ENCODE results near the gene GBF1.
"Not testable (repeated sequence)": the region's sequence is repeated elsewhere in the genome, so short reads cannot be mapped to it uniquely, and the experiment has no call there.

Gene GBF1

GRCh38 chr10:102267748-102268147 lies 22.4 kb downstream of the GBF1 start:
- DNase-seq (ENCODE audit: low read depth in 2 of 2): peak; percentile 15 to 28

DNA sequence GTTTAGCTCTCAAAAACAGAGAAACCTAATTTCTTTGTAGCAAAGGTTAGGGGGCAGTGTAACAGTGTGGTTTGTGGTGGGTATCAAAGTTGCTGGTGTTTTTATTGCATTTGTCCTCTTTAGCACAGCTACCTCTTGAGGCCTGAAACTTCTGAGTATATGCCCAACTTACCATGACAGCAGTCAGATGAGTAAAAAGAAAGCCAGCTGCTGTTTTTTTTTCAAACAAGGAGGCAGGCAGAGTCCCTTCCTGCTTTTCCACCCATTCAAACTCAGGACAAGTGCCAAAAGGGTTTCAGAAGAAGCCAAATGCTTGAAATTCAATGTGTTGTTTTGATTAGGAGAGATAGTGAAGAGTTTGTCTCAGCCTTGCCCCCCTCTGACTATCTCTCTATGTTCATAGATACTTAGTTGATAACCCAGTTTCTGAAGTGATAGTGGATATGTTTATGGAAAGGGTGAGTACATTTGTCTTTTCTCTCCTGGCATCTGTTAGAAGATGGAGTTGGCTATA lies 23.1 kb downstream of the GBF1 start:
- no peak for DNase-seq (ENCODE audit: low read depth in 2 of 2)

GRCh38 chr10:102269017-102269416 lies 23.7 kb downstream of the GBF1 start:
- no peak for DNase-seq (ENCODE audit: low read depth in 2 of 2)

DNA sequence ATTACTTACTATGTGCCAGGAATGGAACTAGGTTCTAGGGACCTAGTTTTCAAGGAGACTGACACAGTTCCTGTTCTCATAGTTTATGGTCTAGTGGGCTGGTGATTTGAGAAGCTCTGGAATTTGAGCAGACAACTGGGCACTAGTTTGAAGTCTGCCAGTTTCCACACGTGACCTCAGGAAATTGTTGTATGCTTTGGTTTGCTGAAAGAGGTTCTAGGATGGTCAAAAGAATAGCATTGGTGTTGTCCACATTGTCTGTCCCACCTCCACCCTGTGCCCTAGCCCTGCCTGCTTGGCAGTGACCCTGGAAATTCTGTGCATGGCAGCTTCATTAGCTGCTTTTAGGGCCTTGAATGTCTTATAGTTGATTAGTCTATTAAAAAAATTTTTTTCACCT lies 28.7 kb downstream of the GBF1 start:
- DNase-seq (ENCODE audit: low read depth in 2 of 2): no peak

GRCh38 chr10:102275343-102275742 lies 30.0 kb downstream of the GBF1 start:
- no peak for DNase-seq (ENCODE audit: low read depth in 2 of 2)

- no peak for DNase-seq (ENCODE audit: low read depth in 2 of 2)
These were observed 33.8 kb downstream of the GBF1 start for GRCh38 chr10:102279104-102279503.

GRCh38 chr10:102280397-102281101 lies 35.2 kb downstream of the GBF1 start:
- DNase-seq (ENCODE audit: low read depth in 2 of 2): no peak

- no peak for DNase-seq (ENCODE audit: low read depth in 2 of 2)
These were observed 35.8 kb downstream of the GBF1 start for GRCh38 chr10:102281102-102281487.

GRCh38 chr10:102283488-102283887 lies 38.2 kb downstream of the GBF1 start:
- DNase-seq (ENCODE audit: low read depth in 2 of 2): no peak

DNA sequence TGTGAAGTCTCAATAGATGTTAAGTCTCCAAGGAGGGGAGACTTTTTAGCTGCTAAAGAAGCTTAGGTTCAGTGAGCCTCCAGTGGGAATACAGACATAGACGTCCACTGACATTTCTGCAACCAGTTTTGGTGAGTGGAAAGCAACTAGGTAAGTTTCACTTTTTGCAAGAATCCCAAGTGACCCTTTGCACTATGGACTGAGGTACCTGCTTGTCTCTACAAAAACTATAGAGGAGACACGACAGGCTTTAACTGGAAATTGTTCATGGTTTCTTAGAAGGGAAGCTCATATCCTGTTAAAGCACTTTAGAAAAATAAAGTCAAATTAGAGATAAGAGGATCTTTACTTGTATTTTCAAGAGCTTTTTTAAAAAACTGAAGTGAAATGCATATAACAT lies 38.6 kb downstream of the GBF1 start:
- no peak for DNase-seq (ENCODE audit: low read depth in 2 of 2)

DNA sequence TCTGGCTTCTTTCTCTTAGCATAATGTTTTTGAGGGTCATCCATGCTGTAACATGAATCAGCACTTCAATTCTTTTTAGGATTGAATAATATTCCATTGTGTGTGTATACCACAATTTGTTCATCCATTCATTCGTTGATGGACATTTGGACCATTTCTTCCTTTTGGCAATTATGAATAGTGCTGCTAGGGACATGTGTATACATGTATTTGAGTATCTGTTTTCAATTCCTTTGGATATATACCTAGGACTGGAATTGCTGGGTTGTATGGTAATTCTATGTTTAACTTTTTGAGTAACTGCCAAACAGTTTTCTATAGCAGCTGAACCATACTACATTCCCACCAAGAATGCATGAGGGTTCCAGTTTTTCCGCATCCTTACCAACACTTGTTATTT lies 39.2 kb downstream of the GBF1 start:
- no peak for DNase-seq (ENCODE audit: low read depth in 2 of 2)

DNA sequence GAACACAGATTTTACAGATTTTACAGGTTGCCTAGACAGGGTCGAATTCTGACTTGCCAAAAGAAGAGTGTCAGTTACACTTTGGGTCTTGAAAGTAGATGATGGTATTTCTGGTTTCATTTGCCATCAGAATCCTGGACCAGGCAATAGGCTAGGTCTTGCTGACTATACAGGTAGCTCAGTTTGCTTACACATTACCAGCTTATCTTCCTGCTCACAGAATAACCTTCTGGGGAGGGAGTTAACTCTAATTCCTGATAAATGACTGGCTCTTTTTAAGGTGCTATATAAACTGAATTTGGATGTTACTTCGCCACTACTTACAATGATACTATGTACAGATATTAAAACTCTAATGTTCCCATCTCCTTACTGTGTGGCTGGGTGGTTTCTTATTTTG lies 39.8 kb downstream of the GBF1 start:
- DNase-seq (ENCODE audit: low read depth in 2 of 2): no peak

DNA sequence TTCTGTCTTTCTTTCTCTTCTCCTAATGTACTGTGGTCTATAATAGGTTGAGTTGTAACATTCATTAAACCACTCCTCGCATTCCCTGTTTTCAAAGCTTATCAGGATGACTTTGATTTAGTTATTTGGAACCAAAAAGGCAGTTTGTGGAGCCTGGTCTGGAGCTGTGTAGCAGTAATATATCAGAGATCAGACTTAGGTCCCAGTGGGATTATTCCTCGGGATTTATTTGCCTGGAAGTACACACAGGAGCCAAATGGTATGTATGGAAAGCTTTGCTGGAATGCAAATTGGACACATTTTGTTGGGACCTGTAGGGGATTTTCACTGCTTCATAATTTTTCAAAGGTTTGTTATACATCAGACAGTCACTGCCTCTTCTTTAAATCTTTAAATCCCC lies 40.9 kb downstream of the GBF1 start:
- DNase-seq (ENCODE audit: low read depth in 2 of 2): no peak

DNA sequence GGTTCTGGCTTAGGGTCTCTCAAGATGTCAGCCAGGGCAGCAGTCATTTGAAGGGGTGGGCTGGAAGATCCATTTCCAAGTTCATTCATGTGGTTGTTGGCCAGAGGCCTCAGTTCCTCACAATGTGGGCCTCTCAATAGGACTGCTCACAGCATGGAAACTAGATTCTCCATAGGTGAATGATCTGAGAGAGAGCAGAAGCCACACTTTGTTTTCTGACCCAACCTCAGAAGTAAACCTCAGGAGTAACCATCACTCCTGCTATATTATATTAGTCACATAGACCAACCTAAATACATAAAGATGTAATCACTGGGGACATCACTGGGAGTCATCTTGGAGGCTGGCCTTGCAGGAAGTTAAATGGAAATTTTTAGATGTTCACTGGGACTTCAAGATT lies 42.2 kb downstream of the GBF1 start:
- DNase-seq (ENCODE audit: low read depth in 2 of 2): no peak

DNA sequence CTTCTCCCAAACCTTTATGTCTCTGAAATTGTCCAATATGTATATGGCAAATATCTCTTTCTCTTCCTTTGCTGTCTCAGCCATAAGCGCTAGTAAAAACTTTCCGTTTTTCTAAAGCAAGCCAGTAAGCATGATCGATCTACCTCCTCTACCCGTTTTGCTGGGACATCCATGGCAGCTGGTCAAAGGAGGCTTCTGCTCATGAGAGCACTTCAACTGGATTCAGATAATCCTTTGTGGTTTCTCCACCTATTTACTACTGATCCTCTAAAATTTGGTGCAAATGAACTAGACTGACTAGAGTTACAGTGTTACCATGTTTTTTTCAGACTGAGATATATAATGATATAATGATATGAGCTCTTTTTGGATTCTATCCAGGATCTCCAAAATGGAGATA lies 42.7 kb downstream of the GBF1 start:
- no peak for DNase-seq (ENCODE audit: low read depth in 2 of 2)

- no peak for DNase-seq (ENCODE audit: low read depth in 2 of 2)
These were observed 44.0 kb downstream of the GBF1 start for GRCh38 chr10:102289356-102289755.

DNA sequence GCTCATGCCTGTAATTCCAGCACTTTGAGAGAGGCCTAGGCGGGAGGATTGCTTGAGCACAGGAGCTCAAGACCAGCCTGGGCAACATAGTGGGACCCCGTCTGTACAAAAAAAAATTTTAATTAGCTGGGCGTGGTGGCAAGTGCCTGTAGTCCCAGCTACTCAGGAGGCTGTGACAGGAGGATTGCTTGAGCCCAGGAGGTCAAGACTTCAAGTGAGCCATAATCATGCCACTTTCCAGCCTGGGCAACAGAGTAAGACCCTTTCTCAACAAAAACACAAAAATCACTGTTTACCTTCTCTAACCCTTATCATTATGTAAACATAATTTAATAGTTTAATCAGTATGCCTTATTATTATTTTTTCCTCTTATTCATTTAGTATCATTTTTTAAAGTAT lies 44.5 kb downstream of the GBF1 start:
- DNase-seq (ENCODE audit: low read depth in 2 of 2): no peak

DNA sequence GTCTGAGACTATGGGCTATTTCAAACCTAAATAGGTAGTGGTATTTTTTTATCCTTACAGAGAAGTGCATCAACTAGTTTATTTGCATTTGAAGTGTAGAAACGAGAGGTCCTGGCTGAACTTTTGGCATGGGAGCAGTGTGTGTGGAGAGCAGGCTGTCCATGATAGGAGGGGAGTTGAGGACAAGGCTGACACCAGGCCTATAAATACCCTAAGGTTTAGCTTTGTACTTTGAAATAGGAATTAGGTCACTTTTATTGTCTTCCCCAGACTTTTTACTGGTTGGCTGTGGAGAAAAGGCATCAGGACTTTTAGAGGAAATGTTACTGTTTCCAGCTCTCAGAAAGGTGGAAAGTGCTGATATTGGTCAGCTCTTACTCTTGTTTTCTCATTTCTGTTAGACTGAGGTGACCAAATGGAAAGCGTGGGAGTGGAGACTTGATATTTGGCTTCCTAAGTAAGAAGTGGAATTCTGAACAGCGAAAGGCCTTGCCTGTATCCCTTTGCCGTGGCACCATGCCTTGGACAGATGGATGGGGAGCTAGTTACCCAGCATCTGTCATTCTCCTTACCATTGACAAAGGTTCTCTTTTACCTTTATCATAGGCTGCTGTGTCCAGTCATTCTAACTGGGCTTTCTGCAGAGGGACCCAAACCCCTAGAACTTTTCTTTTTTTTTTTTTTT lies 46.0 kb downstream of the GBF1 start:
- DNase-seq (ENCODE audit: low read depth in 2 of 2): no peak

DNA sequence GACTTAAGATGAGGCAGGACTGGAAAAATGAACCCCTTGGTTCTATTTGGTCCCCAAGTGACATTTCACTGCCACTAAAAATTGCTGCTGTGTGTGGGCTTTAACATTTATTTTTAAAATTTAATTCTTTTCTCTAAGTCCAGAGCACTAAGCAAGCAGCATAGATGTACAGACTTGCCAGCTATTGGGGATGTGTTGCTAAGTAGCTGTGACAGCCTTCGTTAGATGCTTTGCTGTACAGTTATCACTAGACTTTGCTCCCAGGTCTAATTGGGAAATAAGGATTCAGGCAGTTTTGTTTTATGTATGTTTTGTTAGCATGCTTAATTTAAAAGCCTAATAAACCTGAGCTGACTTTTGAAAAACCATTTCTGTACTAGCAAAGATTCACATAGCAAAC lies 51.8 kb downstream of the GBF1 start:
- DNase-seq (ENCODE audit: low read depth in 2 of 2): no peak

DNA sequence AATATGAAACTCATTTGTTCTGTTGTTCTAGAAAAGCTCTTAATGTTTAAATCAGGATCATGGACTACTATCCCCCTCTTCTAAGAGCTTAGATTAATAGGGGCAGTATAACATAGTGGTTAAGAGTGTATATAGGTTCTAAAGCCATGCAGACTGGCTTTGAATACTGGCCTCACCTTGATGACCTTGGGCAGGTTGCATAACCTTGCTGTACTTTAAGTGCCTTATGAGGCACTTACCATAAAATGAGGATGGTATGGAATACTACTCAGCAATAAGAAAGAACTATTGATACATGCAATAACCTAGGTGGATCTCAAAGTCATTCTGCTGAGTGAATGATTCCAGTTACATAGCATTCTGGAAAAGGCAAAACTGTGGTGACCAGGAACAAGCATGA lies 53.6 kb downstream of the GBF1 start:
- no peak for DNase-seq (ENCODE audit: low read depth in 2 of 2)

DNA sequence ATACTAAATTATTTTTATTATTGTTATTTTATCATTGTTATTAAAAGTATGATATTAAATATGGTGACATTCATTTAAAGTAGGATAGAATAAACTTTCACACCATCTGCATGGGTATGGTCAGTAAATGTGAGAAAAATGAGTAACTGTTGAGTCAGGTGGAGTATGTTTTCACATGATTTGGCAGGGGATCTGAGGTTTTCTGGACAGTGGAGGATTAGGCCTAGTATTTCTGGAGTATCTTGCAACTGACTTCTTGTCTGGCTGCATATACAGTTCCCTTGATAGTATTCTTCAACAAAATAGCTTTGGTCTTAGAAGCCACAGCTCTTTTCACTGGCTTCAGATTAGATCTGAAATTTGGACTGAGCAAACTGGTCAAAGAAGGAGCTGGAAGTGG lies 54.5 kb downstream of the GBF1 start:
- DNase-seq (ENCODE audit: low read depth in 2 of 2): no peak

DNA sequence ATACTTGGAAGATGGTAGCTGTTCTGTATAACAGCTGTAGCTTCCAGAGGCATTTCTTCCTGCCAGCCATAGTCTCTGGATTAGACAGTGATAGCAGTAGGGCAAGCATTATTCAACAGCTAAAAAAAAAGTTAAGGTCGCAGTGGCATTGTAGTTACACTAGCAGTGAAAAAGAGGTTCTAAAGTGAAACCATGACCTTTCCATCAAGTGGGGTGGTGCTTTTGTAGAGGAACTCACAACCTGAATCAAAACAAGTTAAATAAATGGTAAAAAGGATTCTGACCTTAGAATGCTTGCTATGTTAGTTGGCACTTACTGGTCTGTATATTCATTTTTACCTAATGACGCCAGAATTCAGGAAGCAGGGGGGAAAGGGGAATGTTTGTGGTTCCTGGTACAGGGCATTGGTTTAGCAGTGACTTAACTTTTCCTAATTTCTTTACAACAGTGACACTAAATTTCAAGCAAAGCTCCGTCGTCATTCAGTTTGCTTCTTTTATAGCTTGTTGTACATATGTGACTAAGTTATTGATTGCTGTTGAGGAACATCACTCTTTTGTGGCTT lies 55.0 kb downstream of the GBF1 start:
- DNase-seq (ENCODE audit: low read depth in 2 of 2): no peak

- DNase-seq (ENCODE audit: low read depth in 2 of 2): not testable (repeated sequence)
These were observed 55.6 kb downstream of the GBF1 start for GRCh38 chr10:102300912-102301311.

Data from fibroblast of skin of left quadriceps (primary cell).